K562 (cell line): ENCODE measurements around the gene LDHAL6A. TPM values are rescaled to one million over a fixed set of nuclear protein-coding genes. Genes with fewer than 3 reads are reported as not detected.

Experiments
- CBFA2T2 ChIP-seq: fragments of 450-650 bp; conservative IDR thresholded peaks from 2 replicates; pipeline ENCODE4 v1.6.1; 2017; ENCODE audit warnings: mild to moderate bottlenecking
- CBX1 ChIP-seq: sonication (generic); IDR thresholded peaks from 2 replicates; pipeline ENCODE4 v1.6.1; 2016; ENCODE audit warnings: antibody characterized with exemption, low read depth, mild to moderate bottlenecking
- DPF2 ChIP-seq: fragments of 450-650 bp; IDR thresholded peaks from 2 replicates; pipeline ENCODE4 v1.6.1; 2016
- ELF1 ChIP-seq: fragments of 200-800 bp; sonication (Bioruptor generic); IDR thresholded peaks from 2 replicates; pipeline ENCODE4 v1.6.1; 2016; ENCODE audit warnings: missing genetic modification characterization, missing compliant biosample characterization
- HDAC1 ChIP-seq, 2 experiments: fragments of 450-650 bp; IDR thresholded peaks; 2 replicates each; pipeline ENCODE4 v1.6.1; 2016 to 2017; ENCODE audit warnings: inconsistent platforms in 1 of 2, mild to moderate bottlenecking in 1 of 2, moderate library complexity in 1 of 2
- HIVEP1 ChIP-seq: fragments of 250-450 bp; sonication (Bioruptor Pico); IDR thresholded peaks from 2 replicates; pipeline ENCODE4 v1.4.0; 2020; ENCODE audit warnings: mild to moderate bottlenecking
- IRF9 ChIP-seq: fragments of 450-650 bp; IDR thresholded peaks from 2 replicates; pipeline ENCODE4 v1.6.1; 2016; ENCODE audit warnings: missing biosample characterization, missing genetic modification characterization
- KLF16 ChIP-seq: IDR thresholded peaks from 2 replicates; pipeline ENCODE4 v1.6.1; 2016; ENCODE audit warnings: antibody characterized with exemption
- MEIS2 ChIP-seq: fragments of 450-650 bp; IDR thresholded peaks from 2 replicates; pipeline ENCODE4 v1.6.1; 2014; ENCODE audit warnings: mild to moderate bottlenecking; ENCODE audit not compliant: partially characterized antibody
- NFIC ChIP-seq: fragments of 450-650 bp; IDR thresholded peaks from 2 replicates; pipeline ENCODE4 v1.6.1; 2017; ENCODE audit warnings: mild to moderate bottlenecking, inconsistent platforms
- PATZ1 ChIP-seq: fragments of 250-450 bp; sonication (Bioruptor Pico); IDR thresholded peaks from 2 replicates; pipeline ENCODE4 v1.5.0; 2020; ENCODE audit warnings: mild to moderate bottlenecking, borderline replicate concordance
- POLR2A ChIP-seq: fragments of 450-650 bp; conservative IDR thresholded peaks from 2 replicates; pipeline ENCODE4 v1.6.1; 2016
- SMAD3 ChIP-seq: fragments of 450-650 bp; formaldehyde crosslinking; conservative IDR thresholded peaks from 2 replicates; pipeline ENCODE4 v1.4.0; 2020; ENCODE audit warnings: mild to moderate bottlenecking
- TBL1XR1 ChIP-seq, 2 experiments: IDR thresholded peaks; 2 replicates each; pipeline ENCODE4 v1.6.1; 2012; ENCODE audit warnings: improper control_type of control experiment in 2 of 2, low read length in 2 of 2, mild to moderate bottlenecking in 1 of 2
- ZEB2 ChIP-seq: fragments of 450-650 bp; IDR thresholded peaks from 2 replicates; pipeline ENCODE4 v1.6.1; 2016
- ZNF143 ChIP-seq: sonication (generic); formaldehyde crosslinking; IDR thresholded peaks from 2 replicates; pipeline ENCODE4 v1.9.0; 2022; ENCODE audit warnings: mild to moderate bottlenecking, missing genetic modification reagents
- ZNF444 ChIP-seq: fragments of 250-450 bp; sonication (Bioruptor Pico); IDR thresholded peaks from 2 replicates; pipeline ENCODE4 v1.4.0; 2020; ENCODE audit warnings: mild to moderate bottlenecking, moderate library complexity
- polyA plus RNA-seq, 8 experiments: library from polyadenylated mRNA; depleted of rRNA in 4 of 8; stranded (reverse) in 5 of 8; unstranded in 3 of 8; fragments of >200 nt; fragmentation: Nextera tagmentation in 2 of 8; fragmentation: Illumina TruSeq in 1 of 8; extraction: Ambion mirVana in 2 of 8; extraction: Trizol in 1 of 8; gene quantifications; 2 replicates each; pipeline versions ENCODE4 v1.2.1 to v1.2.3, GENCODE V29; 2011 to 2014; ENCODE audit warnings: inconsistent platforms in 1 of 8, missing spikeins in 1 of 8
- total RNA-seq, 7 experiments: library from RNA; depleted of rRNA in 6 of 7; stranded (reverse); fragments of >200 nt in 6 of 7; fragmentation: Illumina TruSeq in 2 of 7; extraction: Trizol in 2 of 7; gene quantifications; 2 replicates each; pipeline versions ENCODE4 v1.2.1 to v1.2.3, GENCODE V29; 2011 to 2021; ENCODE audit warnings: low replicate concordance in 1 of 7
- TF ChIP-seq, protein P1 (sequence below): sonication (generic); IDR thresholded peaks from 2 replicates; pipeline ENCODE4 v1.6.1; 2016
- TF ChIP-seq, protein P2 (sequence below): sonication (generic); formaldehyde crosslinking; IDR thresholded peaks from 2 replicates; pipeline ENCODE4 v1.8.1; 2023; ENCODE audit warnings: mild to moderate bottlenecking, missing genetic modification reagents

Gene LDHAL6A
- total and polyA plus RNA-seq, 9 of the 15 experiments (the other 6 are each of a cell fraction or from before 2014, with no cell fraction given), result 0.04 TPM; not detected in 8

- TF ChIP-seq PATZ1 (CRISPR knock-in tag) (no peak), POLR2A (no peak), CBX1 (no peak), NFIC (peak; percentile 62), DPF2 (peak; percentile 66), ELF1 (tag) (no peak), ZEB2 (peak; percentile 81), HDAC1 (IDR thresholded peaks at IDR 0.05) (peak; percentile 23 to 95; a peak in 3 of 4 replicates), SMAD3 (CRISPR knock-in tag) (no peak), ZNF143 (CRISPR knock-in tag) (no peak), HIVEP1 (no peak), KLF16 (peak; percentile 78), CBFA2T2 (peak; percentile 90), MEIS2 (peak; percentile 98), IRF9 (tag) (no peak), ZNF444 (CRISPR knock-in tag) (no peak), TBL1XR1 (IDR thresholded peaks at IDR 0.05; ENCODE audit: low read length in 2 of 2) (peak in 1 of 2 experiments; percentile 75; a peak in 1 of 4 replicates)
- TF ChIP-seq, protein P1, sequence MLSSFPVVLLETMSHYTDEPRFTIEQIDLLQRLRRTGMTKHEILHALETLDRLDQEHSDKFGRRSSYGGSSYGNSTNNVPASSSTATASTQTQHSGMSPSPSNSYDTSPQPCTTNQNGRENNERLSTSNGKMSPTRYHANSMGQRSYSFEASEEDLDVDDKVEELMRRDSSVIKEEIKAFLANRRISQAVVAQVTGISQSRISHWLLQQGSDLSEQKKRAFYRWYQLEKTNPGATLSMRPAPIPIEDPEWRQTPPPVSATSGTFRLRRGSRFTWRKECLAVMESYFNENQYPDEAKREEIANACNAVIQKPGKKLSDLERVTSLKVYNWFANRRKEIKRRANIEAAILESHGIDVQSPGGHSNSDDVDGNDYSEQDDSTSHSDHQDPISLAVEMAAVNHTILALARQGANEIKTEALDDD, result peak; percentile 92
- TF ChIP-seq, protein P2, sequence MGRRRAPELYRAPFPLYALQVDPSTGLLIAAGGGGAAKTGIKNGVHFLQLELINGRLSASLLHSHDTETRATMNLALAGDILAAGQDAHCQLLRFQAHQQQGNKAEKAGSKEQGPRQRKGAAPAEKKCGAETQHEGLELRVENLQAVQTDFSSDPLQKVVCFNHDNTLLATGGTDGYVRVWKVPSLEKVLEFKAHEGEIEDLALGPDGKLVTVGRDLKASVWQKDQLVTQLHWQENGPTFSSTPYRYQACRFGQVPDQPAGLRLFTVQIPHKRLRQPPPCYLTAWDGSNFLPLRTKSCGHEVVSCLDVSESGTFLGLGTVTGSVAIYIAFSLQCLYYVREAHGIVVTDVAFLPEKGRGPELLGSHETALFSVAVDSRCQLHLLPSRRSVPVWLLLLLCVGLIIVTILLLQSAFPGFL (CRISPR knock-in tag), result no peak
Measured at GRCh38 chr11:18490736-18491485, 35.3 kb downstream of the LDHAL6A start (continued).
